ENCODE measurements around the gene HSP90AA1.

DNA sequence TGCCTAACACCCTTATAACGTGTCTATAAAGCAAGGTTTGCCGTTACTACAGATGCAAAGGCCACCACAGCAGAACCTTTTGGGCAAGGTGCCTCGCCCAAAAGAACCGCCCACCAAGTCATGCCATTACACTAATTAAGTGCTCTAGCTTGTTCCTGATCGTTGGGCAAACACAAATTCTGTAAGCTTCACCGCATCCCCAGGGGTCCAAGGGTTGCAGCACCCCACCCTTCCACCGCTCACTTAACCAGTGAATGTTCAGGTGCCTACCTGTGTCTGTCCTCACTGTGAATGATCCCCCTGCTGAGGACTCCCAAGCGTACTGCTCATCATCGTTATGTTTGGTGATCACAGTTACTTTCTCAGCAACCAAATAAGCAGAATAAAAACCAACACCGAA lies 1.4 kb downstream of the HSP90AA1 start:
- TF ChIP-seq, protein P1, sequence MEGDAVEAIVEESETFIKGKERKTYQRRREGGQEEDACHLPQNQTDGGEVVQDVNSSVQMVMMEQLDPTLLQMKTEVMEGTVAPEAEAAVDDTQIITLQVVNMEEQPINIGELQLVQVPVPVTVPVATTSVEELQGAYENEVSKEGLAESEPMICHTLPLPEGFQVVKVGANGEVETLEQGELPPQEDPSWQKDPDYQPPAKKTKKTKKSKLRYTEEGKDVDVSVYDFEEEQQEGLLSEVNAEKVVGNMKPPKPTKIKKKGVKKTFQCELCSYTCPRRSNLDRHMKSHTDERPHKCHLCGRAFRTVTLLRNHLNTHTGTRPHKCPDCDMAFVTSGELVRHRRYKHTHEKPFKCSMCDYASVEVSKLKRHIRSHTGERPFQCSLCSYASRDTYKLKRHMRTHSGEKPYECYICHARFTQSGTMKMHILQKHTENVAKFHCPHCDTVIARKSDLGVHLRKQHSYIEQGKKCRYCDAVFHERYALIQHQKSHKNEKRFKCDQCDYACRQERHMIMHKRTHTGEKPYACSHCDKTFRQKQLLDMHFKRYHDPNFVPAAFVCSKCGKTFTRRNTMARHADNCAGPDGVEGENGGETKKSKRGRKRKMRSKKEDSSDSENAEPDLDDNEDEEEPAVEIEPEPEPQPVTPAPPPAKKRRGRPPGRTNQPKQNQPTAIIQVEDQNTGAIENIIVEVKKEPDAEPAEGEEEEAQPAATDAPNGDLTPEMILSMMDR (conservative IDR thresholded peaks at IDR 0.05; ENCODE audit: low read depth in 2 of 2): no peak
- TF ChIP-seq EZH2 (IDR thresholded peaks at IDR 0.05; ENCODE audit: low read depth, unreplicated experiment): no peak
- TF ChIP-seq POLR2AphosphoS5 (IDR thresholded peaks at IDR 0.05; ENCODE audit: low read depth): no peak
- TF ChIP-seq, protein P2, sequence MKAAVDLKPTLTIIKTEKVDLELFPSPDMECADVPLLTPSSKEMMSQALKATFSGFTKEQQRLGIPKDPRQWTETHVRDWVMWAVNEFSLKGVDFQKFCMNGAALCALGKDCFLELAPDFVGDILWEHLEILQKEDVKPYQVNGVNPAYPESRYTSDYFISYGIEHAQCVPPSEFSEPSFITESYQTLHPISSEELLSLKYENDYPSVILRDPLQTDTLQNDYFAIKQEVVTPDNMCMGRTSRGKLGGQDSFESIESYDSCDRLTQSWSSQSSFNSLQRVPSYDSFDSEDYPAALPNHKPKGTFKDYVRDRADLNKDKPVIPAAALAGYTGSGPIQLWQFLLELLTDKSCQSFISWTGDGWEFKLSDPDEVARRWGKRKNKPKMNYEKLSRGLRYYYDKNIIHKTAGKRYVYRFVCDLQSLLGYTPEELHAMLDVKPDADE (IDR thresholded peaks at IDR 0.05): no peak
- TF ChIP-seq, protein P3, sequence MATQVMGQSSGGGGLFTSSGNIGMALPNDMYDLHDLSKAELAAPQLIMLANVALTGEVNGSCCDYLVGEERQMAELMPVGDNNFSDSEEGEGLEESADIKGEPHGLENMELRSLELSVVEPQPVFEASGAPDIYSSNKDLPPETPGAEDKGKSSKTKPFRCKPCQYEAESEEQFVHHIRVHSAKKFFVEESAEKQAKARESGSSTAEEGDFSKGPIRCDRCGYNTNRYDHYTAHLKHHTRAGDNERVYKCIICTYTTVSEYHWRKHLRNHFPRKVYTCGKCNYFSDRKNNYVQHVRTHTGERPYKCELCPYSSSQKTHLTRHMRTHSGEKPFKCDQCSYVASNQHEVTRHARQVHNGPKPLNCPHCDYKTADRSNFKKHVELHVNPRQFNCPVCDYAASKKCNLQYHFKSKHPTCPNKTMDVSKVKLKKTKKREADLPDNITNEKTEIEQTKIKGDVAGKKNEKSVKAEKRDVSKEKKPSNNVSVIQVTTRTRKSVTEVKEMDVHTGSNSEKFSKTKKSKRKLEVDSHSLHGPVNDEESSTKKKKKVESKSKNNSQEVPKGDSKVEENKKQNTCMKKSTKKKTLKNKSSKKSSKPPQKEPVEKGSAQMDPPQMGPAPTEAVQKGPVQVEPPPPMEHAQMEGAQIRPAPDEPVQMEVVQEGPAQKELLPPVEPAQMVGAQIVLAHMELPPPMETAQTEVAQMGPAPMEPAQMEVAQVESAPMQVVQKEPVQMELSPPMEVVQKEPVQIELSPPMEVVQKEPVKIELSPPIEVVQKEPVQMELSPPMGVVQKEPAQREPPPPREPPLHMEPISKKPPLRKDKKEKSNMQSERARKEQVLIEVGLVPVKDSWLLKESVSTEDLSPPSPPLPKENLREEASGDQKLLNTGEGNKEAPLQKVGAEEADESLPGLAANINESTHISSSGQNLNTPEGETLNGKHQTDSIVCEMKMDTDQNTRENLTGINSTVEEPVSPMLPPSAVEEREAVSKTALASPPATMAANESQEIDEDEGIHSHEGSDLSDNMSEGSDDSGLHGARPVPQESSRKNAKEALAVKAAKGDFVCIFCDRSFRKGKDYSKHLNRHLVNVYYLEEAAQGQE (IDR thresholded peaks at IDR 0.05; ENCODE audit: unreplicated experiment): no peak
- no peak for TF ChIP-seq EZH2phosphoT487 (IDR thresholded peaks at IDR 0.05; ENCODE audit: unreplicated experiment)
- no peak for TF ChIP-seq ZNF114 (CRISPR knock-in tag; IDR thresholded peaks at IDR 0.05)
- no peak for TF ChIP-seq CREB1 (CRISPR knock-in tag; IDR thresholded peaks at IDR 0.05; ENCODE audit: low read depth)
- TF ChIP-seq JUNB (IDR thresholded peaks at IDR 0.05; ENCODE audit: unreplicated experiment): no peak

Measured in GM23338 (cell line).